ENCODE data around the gene CXCL9.
"Not testable (repeated sequence)": the region's sequence is repeated elsewhere in the genome, so short reads cannot be mapped to it uniquely, and the experiment has no call there.

CXCL9 gene

DNA sequence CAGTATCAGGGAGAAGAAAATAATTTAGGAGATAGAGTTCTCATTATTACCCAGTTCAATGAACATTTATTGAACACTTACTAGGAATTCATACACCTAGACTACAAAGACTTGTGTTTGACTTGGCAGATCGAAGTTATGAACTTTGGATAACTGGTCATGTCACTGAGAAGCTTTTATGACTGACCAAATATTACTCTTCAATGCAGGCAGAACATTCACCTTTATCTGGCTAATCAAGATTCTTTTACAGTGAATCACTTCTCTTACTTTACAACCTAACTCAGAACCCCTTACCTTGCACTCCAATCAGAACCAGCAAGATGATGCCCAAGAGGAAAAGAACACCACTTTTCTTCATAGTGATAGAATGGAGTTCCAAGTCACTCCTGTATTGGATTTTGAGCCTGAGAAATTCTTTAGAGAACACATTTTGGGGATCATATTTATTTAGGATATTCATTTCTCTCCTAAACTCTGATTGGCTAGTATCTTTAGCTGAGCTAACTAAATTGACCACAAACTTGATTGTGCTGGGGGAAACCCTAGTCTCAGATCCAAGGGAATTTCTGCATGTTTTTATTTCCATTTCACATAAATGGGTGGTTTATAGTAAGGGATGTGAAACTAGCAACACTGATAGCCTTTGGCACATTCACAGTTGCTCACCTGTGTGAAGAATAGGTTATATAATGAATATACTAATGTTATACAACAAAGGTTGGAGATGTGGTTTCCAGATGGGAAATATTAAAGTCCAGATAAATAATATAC lies at the start of gene CXCL9:
CXCL9 (minus strand) TSS at position 421 of the 774 bp plus-strand sequence; CDS start at position 361, 60 bp downstream.
- no peak for DNase-seq

GRCh38 chr4:76055421-76055820 lies 48.1 kb upstream of the CXCL9 start:
- DNase-seq, result no peak

DNA sequence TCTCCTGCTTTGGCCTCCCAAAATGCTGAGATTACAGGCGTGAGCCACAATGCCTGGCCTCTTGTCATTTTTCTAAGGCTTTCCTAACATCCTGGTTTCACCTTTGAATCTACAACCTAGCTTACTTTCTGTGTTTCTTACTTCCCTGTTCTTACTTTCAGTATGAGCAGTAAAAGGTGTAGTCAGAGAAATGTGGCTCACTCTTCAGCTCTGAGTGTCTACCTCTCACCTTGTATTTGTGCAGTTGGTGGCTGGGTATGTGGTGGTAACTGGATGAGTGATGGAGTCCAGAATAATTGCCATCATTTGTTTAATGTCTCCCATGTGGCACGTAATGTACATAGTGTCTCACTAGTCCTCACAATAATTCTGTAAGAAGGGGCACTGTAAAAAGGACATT lies 47.7 kb upstream of the CXCL9 start:
- DNase-seq, result no peak

DNA sequence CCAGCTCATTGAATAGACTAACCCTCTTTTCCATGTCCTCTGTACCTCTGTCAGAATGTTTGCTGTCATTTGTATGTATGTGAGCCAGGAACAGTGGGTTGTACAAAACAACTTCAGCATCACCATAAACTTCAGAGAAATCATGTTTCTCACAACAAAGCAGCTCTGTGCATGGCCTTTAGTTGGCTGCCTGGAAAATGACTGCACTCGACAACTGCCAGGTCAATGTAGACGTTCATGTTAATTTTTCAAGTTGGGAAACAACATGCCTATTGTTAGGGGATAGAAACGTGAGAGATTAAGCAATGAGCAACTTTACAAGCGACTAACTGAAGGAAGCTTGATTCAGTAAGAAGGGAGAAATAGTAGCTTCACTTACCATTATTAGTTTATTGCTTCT lies 46.4 kb upstream of the CXCL9 start:
- DNase-seq, result no peak

GRCh38 chr4:76050560-76051050 lies 43.3 kb upstream of the CXCL9 start:
- DNase-seq, result not testable (repeated sequence)

DNA sequence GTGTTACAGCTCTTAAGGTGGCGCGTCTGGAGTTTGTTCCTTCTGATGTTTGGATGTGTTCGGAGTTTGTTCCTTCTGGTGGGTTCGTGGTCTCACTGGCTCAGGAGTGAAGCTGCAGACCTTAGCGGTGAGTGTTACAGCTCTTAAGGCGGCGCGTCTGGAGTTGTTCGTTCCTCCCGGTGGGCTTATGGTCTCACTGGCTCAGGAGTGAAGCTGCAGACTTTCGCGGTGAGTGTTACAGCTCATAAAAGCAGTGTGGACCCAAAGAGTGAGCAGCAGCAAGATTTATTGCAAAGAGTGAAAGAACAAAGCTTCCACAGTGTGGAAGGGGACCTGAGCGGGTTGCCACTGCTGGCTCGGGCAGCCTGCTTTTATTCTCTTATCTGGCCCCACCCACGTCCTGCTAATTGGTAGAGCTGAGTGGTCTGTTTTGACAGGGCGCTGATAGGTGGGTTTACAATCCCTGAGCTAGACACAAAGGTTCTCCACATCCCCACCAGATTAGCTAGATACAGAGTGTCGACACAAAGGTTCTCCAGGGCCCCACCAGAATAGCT lies 42.6 kb upstream of the CXCL9 start:
- not testable (repeated sequence) for DNase-seq

GRCh38 chr4:76044686-76045085 lies 37.4 kb upstream of the CXCL9 start:
- DNase-seq, result not testable (repeated sequence)

- DNase-seq, result not testable (repeated sequence)
Measured at GRCh38 chr4:76043306-76043705, 36.0 kb upstream of the CXCL9 start.

DNA sequence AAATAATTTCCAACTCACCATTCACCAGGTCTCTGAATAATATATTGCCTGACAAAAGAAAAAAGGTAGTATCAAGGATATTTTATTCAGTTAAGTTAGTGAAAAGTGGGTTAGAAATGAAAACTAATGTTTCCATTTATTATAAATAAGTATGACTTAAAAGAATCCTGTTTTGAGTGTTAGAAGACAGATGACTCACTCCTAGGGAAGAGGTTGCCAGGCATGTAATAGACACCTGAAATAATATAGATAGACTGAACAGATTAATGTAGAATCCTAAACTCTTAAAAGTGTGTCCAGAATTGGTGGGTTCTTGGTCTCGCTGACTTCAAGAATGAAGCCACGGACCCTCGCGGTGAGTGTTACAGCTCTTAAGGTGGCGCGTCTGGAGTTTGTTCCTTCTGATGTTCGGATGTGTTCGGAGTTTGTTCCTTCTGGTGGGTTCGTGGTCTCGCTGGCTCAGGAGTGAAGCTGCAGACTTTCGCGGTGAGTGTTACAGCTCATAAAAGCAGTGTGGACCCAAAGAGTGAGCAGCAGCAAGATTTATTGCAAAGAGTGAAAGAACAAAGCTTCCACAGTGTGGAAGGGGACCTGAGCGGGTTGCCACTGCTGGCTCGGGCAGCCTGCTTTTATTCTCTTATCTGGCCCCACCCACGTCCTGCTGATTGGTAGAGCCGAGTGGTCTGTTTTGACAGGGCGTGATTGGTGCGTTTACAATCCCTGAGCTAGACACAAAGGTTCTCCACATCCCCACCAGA lies 35.1 kb upstream of the CXCL9 start:
- not testable (repeated sequence) for DNase-seq

GRCh38 chr4:76036855-76037254 lies 29.5 kb upstream of the CXCL9 start:
- no peak for DNase-seq

- no peak for DNase-seq
Measured at GRCh38 chr4:76035799-76036380, 28.6 kb upstream of the CXCL9 start, which contains the start of gene CXCL11. CXCL11 (minus strand) TSS chr4:76036070; CDS start chr4:76035987, 83 bp downstream.

- no peak for DNase-seq
Measured at GRCh38 chr4:76035141-76035540, 27.8 kb upstream of the CXCL9 start.

DNA sequence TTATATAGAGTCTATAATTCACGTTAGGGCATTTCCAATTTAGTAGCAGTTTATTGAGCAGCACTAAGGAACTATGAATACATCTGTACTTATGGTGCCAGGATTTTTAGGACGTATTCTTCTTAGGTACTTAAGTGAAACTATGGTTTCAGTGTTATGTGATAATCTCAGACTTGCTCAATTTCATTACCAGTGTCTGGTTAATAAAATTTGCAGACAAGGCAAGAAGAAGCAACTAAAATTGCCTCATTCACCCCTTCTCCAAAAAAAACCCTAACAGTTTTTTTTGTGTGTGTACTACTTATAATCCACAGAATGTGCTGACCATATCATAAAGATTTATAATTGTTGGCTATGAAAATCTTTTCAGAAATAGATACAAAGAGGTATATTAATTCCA lies 22.0 kb upstream of the CXCL9 start:
- DNase-seq, result no peak

DNA sequence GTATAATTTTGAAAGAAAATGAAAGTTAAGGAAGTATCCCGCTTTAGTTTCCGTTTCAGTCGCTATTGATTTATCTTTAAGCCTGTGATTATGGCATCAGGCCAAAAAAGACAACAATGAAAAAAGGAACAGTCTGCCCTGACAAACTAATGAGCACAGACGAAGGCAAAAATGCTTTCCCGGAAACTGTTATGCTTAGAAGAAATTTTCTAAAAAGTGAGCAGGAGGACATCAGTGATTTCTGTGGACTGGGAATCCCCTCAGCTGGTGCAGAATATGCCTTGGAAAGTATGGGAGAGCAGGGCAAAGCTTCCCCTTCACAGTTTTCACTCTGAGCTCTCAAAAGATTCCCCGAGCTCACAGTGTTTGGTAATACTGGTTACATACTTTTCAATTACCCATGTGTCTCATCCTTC lies 21.0 kb upstream of the CXCL9 start:
- DNase-seq, result peak in 1 of 58 donors; percentile 26

- no peak for DNase-seq
Measured at GRCh38 chr4:76024065-76024464, 16.8 kb upstream of the CXCL9 start.

DNA sequence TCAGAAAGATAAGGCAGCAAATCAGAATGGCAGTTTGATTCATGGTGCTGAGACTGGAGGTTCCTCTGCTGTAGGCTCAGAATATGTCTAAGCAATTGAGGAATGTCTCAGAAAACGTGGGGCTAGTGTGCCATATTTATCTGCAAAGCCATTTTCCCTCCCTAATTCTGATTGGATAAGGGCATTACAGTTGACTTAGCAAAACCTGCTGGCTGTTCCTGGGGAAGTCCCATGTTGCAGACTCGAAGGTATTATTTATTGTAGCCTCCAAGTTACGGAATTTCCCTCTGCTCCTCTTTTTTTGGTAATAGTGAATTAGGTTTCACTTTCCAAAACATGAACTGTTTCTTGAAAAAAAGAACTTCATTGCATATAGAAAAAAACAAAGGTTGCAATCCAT lies 16.1 kb upstream of the CXCL9 start, which contains the start of gene CXCL10:
CXCL10 (minus strand) TSS at position 109 of the 400 bp plus-strand sequence; CDS start at position 43, 66 bp downstream.
- DNase-seq, result no peak

DNA sequence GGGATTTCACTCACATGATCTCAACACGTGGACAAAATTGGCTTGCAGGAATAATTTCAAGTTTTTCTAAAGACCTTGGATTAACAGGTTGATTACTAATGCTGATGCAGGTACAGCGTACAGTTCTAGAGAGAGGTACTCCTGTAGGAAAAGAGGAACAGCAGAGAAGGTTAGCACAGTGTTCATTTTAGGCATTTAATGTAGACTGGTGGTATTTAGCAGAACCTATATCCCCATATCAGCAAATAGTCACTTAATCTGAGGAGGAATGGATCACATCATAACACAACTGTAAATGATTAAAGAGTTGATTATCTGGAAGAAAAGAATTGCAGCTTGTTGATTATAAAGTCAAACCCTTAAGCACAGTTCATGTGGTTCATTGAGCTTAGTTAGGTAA lies 15.4 kb upstream of the CXCL9 start:
- DNase-seq, result no peak

DNA sequence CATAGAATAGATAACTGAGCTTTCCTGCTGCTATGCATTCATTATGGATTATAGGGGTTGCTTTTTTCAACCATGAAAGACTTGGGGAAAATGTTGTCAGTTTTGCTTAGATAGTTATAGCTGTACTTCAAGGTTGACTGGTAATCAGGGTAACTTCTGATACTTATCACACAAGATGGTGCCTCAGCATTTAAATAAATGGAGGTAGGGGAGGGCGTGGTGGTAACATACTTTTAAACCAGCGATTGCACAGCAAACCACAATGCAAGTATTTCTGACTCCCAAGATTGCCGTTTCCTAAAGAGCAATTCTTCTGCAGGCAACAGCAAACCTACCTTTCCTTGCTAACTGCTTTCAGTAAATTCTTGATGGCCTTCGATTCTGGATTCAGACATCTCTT lies 14.7 kb upstream of the CXCL9 start:
- no peak for DNase-seq

- no peak for DNase-seq
Measured at GRCh38 chr4:76017056-76017686, 9.9 kb upstream of the CXCL9 start.

GRCh38 chr4:76016393-76016792 lies 9.1 kb upstream of the CXCL9 start:
- DNase-seq, result peak in 6 of 58 donors; percentile 5 to 30 (median 10)

GRCh38 chr4:76013540-76013939 lies 6.2 kb upstream of the CXCL9 start:
- no peak for DNase-seq

All from anterior cingulate cortex (tissue), 58 donors.